ENCODE results near the gene ADAMTS2. TPM values are rescaled to one million over a fixed set of nuclear protein-coding genes. Genes with fewer than 3 reads are reported as not detected.

Gene ADAMTS2
- total and polyA plus RNA-seq, 12 donors, result 4.3 to 70.3 (median 22.4) TPM

DNA sequence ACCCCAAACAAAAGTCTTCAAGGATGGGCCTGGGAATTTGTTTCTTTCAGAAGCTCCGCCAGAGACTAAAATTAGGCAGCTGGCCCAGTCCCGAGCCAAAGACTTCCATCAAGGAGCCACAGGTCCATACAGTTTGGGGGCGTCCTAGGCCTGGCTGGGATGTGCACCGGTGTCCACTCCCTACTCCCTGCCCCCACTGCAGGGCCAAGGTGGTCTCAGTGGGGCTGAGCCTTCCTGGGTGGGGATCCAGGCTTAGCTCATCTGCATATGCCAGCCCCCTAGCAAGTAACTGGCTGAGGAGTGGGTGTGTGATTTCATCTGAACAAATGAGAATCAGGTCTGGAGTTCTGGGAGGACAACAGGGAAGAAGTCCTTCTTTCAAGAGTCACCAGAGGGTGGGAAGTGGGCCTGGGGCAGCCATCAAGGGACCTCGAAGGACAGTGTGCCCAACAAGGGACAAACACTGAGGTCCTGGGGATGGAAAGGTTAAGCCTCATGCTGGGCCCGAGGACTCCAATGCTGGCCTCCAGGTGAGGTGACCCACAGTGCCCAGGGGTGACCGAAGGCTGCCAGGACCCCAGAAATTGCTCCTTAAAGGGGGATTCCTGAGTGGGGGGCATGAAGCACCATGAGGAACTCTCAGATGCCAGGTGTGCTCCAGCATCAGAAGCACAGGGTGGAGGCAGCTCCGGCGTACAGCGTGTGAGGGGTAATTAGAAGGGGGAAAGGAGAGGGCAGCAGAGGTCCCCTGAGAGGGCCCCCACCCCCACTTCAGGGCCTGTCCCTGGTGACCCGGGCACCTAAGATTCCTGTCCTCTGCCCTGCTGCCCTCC is 193.8 kb downstream of the ADAMTS2 start:
- Histone ChIP-seq H3K27me3 (no peaks in the 10 kb centered on the region), H3K36me3 (replicated peaks in 1 of 2) (no peaks in the 10 kb centered on the region), H3K27ac (no peak overlapping the region), H3K9me3 (replicated peaks in 1 of 3) (no peaks in the 10 kb centered on the region), H3K4me3 (no peak overlapping the region), H3K4me1 (replicated peaks in 1 of 2) (no peaks in the 10 kb centered on the region)
- DNase-seq, result no peak
- intact Hi-C loops (cut with DNase I), result no loop called here
- WGBS, 4 donors, result 89 to 98% (median 94%) methylated on average over 10 to 11 of the region's 11 CpGs
- no peak for TF ChIP-seq POLR2A (IDR thresholded peaks at IDR 0.05)
- TF ChIP-seq, protein P1, sequence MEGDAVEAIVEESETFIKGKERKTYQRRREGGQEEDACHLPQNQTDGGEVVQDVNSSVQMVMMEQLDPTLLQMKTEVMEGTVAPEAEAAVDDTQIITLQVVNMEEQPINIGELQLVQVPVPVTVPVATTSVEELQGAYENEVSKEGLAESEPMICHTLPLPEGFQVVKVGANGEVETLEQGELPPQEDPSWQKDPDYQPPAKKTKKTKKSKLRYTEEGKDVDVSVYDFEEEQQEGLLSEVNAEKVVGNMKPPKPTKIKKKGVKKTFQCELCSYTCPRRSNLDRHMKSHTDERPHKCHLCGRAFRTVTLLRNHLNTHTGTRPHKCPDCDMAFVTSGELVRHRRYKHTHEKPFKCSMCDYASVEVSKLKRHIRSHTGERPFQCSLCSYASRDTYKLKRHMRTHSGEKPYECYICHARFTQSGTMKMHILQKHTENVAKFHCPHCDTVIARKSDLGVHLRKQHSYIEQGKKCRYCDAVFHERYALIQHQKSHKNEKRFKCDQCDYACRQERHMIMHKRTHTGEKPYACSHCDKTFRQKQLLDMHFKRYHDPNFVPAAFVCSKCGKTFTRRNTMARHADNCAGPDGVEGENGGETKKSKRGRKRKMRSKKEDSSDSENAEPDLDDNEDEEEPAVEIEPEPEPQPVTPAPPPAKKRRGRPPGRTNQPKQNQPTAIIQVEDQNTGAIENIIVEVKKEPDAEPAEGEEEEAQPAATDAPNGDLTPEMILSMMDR (IDR thresholded peaks at IDR 0.05), result no peak

- Histone ChIP-seq H3K36me3 (replicated peaks in 1 of 2) (no peaks in the 10 kb centered on the region), H3K4me3 (no peak overlapping the region), H3K4me1 (replicated peaks in 1 of 2) (no peaks in the 10 kb centered on the region), H3K27me3 (no peaks in the 10 kb centered on the region), H3K9me3 (replicated peaks in 1 of 3) (no peaks in the 10 kb centered on the region), H3K27ac (no peak overlapping the region)
- TF ChIP-seq, protein P1 (IDR thresholded peaks at IDR 0.05), result no peak
- TF ChIP-seq POLR2A (IDR thresholded peaks at IDR 0.05), result no peak
- WGBS, 4 donors, result 64 to 97% (median 80%) methylated on average over 3 to 7 of the region's 7 CpGs
- intact Hi-C loops (cut with DNase I), result no loop called here
- no peak for DNase-seq
Observed at GRCh38 chr5:179150011-179150410, 195.2 kb downstream of the ADAMTS2 start.

- Histone ChIP-seq H3K4me3 (no peak overlapping the region), H3K4me1 (replicated peaks in 1 of 2) (no peaks in the 10 kb centered on the region), H3K27me3 (no peaks in the 10 kb centered on the region), H3K36me3 (replicated peaks in 1 of 2) (no peaks in the 10 kb centered on the region), H3K27ac (no peak overlapping the region), H3K9me3 (replicated peaks in 1 of 3) (no peaks in the 10 kb centered on the region)
- TF ChIP-seq POLR2A (IDR thresholded peaks at IDR 0.05), result no peak
- TF ChIP-seq, protein P1 (IDR thresholded peaks at IDR 0.05), result no peak
- 76 to 93% (median 89%) methylated on average over 10 of the region's 10 CpGs for WGBS, 4 donors
- intact Hi-C loops (cut with DNase I), result no loop called here
- DNase-seq, result no peak
Observed at GRCh38 chr5:179149278-179149677, 196.0 kb downstream of the ADAMTS2 start.

- Histone ChIP-seq H3K4me1 (replicated peaks in 1 of 2) (no peaks in the 10 kb centered on the region), H3K9me3 (replicated peaks in 1 of 3) (no peaks in the 10 kb centered on the region), H3K36me3 (replicated peaks in 1 of 2) (no peaks in the 10 kb centered on the region), H3K4me3 (no peak overlapping the region), H3K27me3 (no peaks in the 10 kb centered on the region), H3K27ac (no peak overlapping the region)
- whole genome bisulfite sequencing, 4 donors, result 71 to 86% (median 80%) methylated on average over 8 to 9 of the region's 9 CpGs
- DNase-seq, result no peak
- intact Hi-C loops (cut with DNase I), result no loop called here
- no peak for TF ChIP-seq POLR2A (IDR thresholded peaks at IDR 0.05)
- TF ChIP-seq, protein P1 (IDR thresholded peaks at IDR 0.05), result no peak
Observed at GRCh38 chr5:179148703-179149170, 196.5 kb downstream of the ADAMTS2 start.
